HepG2 (cell line): ENCODE data around the gene EDC3. TPM values are rescaled to one million over a fixed set of nuclear protein-coding genes. Genes with fewer than 3 reads are reported as not detected.

Experiments used
- ATAC-seq: fragments of 200-7000 bp; cut with Tn5 transposase; 3 replicates; pipeline ENCODE4 v1.9.1; 2020; ENCODE audit warnings: mild to moderate bottlenecking, moderate library complexity
- BruUV-seq: library from RNA; stranded (reverse); fragments of 400-500 nt; replicated peaks from 2 replicates; lab custom pipeline; 2021; lab: Mats Ljungman, UMichigan
- CTCF ChIA-PET: fragments of 300-600 bp; formaldehyde crosslinking; extraction: SDS; loops from one replicate; lab custom pipeline; 2021; ENCODE audit warnings: low total read pairs, inconsistent platforms, low intra/inter-chr PET ratio; lab: Yijun Ruan, JAX
- POLR2A ChIA-PET: fragments of 350-600 bp; sonication (Branson Sonifier 250); formaldehyde crosslinking; loops from one replicate; lab custom pipeline; 2020; ENCODE audit warnings: antibody characterized with exemption, inconsistent platforms; lab: Yijun Ruan, JAX
- DNase-seq: peaks from one replicate; pipeline ENCODE4 v3.0.0-alpha.2; 2015; ENCODE audit warnings: low spot score
- FAIRE-seq: peaks from 3 replicates; lab custom pipeline; 2011; peaks lifted over from hg19 to GRCh38; lab: Jason Lieb, UNC
- H2AFZ ChIP-seq: one replicate; pipeline ENCODE4 v1.6.1; 2011; ENCODE audit warnings: low read length, inconsistent platforms
- H3K27ac ChIP-seq: fragments of 300-600 bp; 3 replicates; pipeline ENCODE4 v1.8.0; 2011; ENCODE audit warnings: mixed run types, mild to moderate bottlenecking, mixed read lengths, low read length, inconsistent platforms; ENCODE audit not compliant: insufficient read depth; ENCODE audit errors: extremely low read length
- H3K27me3 ChIP-seq, 2 experiments: fragments of 200-600 bp in 1 of 2; 2 replicates in 1 of 2; 3 replicates in 1 of 2; pipeline versions ENCODE4 v1.6.0 to v1.8.0; 2011; ENCODE audit warnings: low read length in 2 of 2, mild to moderate bottlenecking in 2 of 2, moderate library complexity in 2 of 2, inconsistent platforms in 1 of 2; ENCODE audit not compliant: insufficient read depth in 2 of 2, control insufficient read depth in 1 of 2
- H3K36me3 ChIP-seq, 2 experiments: fragments of 200-600 bp in 1 of 2; replicated peaks in 1 of 2; 2 replicates in 1 of 2; 3 replicates in 1 of 2; pipeline versions ENCODE4 v1.5.1 to v1.8.0; 2011; ENCODE audit warnings: low read length in 2 of 2, inconsistent platforms in 1 of 2; ENCODE audit not compliant: insufficient read depth in 2 of 2, control insufficient read depth in 1 of 2
- H3K4me1 ChIP-seq: 2 replicates; pipeline ENCODE4 v1.5.1; 2012; ENCODE audit warnings: low read length, inconsistent platforms; ENCODE audit not compliant: insufficient read depth
- H3K4me2 ChIP-seq: 2 replicates; pipeline ENCODE4 v1.6.0; 2011; ENCODE audit warnings: low read depth, low read length, inconsistent platforms
- H3K4me3 ChIP-seq, 3 experiments: fragments of 200-600 bp in 1 of 3; sonication (generic), shearing (Covaris generic) in 1 of 3; replicated peaks in 1 of 3; 2 replicates each; pipeline ENCODE4 v1.5.1; 2011 to 2016; ENCODE audit warnings: low read length in 3 of 3, inconsistent platforms in 2 of 3, low read depth in 2 of 3, mild to moderate bottlenecking in 2 of 3, control low read depth in 1 of 3, mixed read lengths in 1 of 3; ENCODE audit not compliant: insufficient read depth in 1 of 3
- H3K79me2 ChIP-seq: one replicate; pipeline ENCODE4 v1.6.1; 2011; ENCODE audit warnings: low read length, inconsistent platforms; ENCODE audit not compliant: insufficient read depth
- H3K9ac ChIP-seq: 2 replicates; pipeline ENCODE4 v1.6.0; 2011; ENCODE audit warnings: mild to moderate bottlenecking, low read depth, low read length, inconsistent platforms; ENCODE audit not compliant: insufficient read depth
- H3K9me3 ChIP-seq: 2 replicates; pipeline ENCODE4 v1.5.1; 2012; ENCODE audit warnings: mild to moderate bottlenecking, low read length
- H4K20me1 ChIP-seq: 2 replicates; pipeline ENCODE4 v1.6.0; 2011; ENCODE audit warnings: inconsistent platforms, mild to moderate bottlenecking, low read length, moderate library complexity; ENCODE audit not compliant: insufficient read depth
- ATF7 ChIP-seq, 2 experiments: fragments of 450-650 bp in 1 of 2; sonication (generic) in 1 of 2; formaldehyde crosslinking in 1 of 2; IDR thresholded peaks; 2 replicates each; pipeline versions ENCODE4 v1.4.0 to v1.6.1; 2016 to 2020; ENCODE audit warnings: antibody characterized with exemption in 1 of 2, mild to moderate bottlenecking in 1 of 2, missing genetic modification reagents in 1 of 2
- ZBTB1 ChIP-seq: sonication (generic); formaldehyde crosslinking; IDR thresholded peaks from 2 replicates; pipeline ENCODE4 v1.4.0; 2020; ENCODE audit warnings: missing genetic modification reagents, borderline replicate concordance
- ZNF704 ChIP-seq: sonication (generic); formaldehyde crosslinking; IDR thresholded peaks from 2 replicates; pipeline ENCODE4 v1.8.1; 2023; ENCODE audit warnings: mild to moderate bottlenecking, inconsistent platforms, moderate library complexity, missing genetic modification reagents, borderline replicate concordance
- WGBS: methylation state at CpG from one replicate; pipeline ENCODE4 v1.1.6; 2017; ENCODE audit warnings: low lambda C conversion rate; 5-methylcytosine and 5-hydroxymethylcytosine counted together
- in situ Hi-C: cut with HindIII; loops from 2 replicates; pipeline ENCODE4 v1.10.0; 2017; ENCODE audit warnings: low pct_unique_long_range_greater_than_20kb; ENCODE audit not compliant: extremely low pct_ligation_motif_present
- intact Hi-C: fragments of 100-400 bp; cut with micrococcal nuclease; formaldehyde crosslinking; loops from one replicate; pipeline ENCODE4 v1.10.0; 2022; ENCODE audit not compliant: unreplicated experiment
- polyA plus RNA-seq, 8 experiments: library from polyadenylated mRNA; depleted of rRNA in 3 of 8; stranded (reverse) in 7 of 8; unstranded in 1 of 8; fragments of >200 nt; fragmentation: Illumina TruSeq in 4 of 8; extraction: Trizol in 4 of 8; gene quantifications; 2 replicates each; pipeline versions ENCODE4 v1.2.1 to v1.2.3, GENCODE V29; 2011 to 2016; ENCODE audit warnings: low read depth in 4 of 8, missing spikeins in 1 of 8, mixed read lengths in 1 of 8; ENCODE audit not compliant: insufficient read depth in 1 of 8
- total RNA-seq, 5 experiments: library from RNA; depleted of rRNA; stranded (reverse); fragments of >200 nt; fragmentation: Illumina TruSeq; extraction: Trizol; gene quantifications; 2 replicates each; pipeline ENCODE4 v1.2.3, GENCODE V29; 2016; ENCODE audit warnings: low read depth in 1 of 5
- TF ChIP-seq, protein P1 (sequence below): sonication (generic); formaldehyde crosslinking; IDR thresholded peaks from 2 replicates; pipeline ENCODE4 v1.4.0; 2020; ENCODE audit warnings: missing genetic modification reagents, mild to moderate bottlenecking, borderline replicate concordance

EDC3 gene
- total and polyA plus RNA-seq, 2 of the 13 experiments (the other 11 are each of a cell fraction or from before 2014, with no cell fraction given): 17.4 to 32.0 TPM

DNA sequence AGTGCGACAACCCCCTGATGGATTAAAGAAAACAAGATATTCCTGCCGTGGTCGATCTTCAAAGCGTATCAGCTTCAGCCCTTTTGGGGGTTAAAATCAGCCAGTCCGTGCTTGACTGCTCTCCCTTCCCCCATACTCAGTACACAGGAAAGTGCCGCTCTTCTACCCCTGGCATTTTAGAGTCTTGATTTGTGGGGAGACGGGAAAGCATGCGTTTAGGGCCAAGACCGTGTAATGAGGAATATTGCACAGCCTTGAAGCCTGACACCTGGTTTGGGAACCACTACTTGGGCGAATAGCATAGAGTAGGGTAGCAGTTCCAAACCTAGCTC, 540 bp upstream of the EDC3 start (continued):
- 0 out of 2 replicates have a peak, but pooled peaks have one; percentile 11 for TF ChIP-seq ZNF704
- TF ChIP-seq, protein P1, sequence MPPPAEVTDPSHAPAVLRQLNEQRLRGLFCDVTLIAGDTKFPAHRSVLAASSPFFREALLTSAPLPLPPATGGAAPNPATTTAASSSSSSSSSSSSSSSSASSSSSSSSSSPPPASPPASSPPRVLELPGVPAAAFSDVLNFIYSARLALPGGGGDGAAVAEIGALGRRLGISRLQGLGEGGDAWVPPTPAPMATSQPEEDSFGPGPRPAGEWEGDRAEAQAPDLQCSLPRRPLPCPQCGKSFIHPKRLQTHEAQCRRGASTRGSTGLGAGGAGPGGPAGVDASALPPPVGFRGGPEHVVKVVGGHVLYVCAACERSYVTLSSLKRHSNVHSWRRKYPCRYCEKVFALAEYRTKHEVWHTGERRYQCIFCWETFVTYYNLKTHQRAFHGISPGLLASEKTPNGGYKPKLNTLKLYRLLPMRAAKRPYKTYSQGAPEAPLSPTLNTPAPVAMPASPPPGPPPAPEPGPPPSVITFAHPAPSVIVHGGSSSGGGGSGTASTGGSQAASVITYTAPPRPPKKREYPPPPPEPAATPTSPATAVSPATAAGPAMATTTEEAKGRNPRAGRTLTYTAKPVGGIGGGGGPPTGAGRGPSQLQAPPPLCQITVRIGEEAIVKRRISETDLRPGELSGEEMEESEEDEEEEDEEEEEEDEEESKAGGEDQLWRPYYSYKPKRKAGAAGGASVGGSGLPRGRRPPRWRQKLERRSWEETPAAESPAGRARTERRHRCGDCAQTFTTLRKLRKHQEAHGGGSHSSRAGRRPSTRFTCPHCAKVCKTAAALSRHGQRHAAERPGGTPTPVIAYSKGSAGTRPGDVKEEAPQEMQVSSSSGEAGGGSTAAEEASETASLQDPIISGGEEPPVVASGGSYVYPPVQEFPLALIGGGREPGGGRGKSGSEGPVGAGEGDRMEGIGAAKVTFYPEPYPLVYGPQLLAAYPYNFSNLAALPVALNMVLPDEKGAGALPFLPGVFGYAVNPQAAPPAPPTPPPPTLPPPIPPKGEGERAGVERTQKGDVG: no peak

- peaks cover 74% of the 10 kb centered on the region for H3K79me2 ChIP-seq
- H3K4me2 ChIP-seq: no peak overlapping the region
- TF ChIP-seq ATF7 (IDR thresholded peaks at IDR 0.05) (peak; percentile 26; the same call in 1 of the 2 replicates), ATF7 (CRISPR knock-in tag; IDR thresholded peaks at IDR 0.05) (no peak), ZBTB1 (CRISPR knock-in tag) (no peak)
- H3K4me3 ChIP-seq: no peak overlapping the region
- no peaks in the 10 kb centered on the region for H3K9me3 ChIP-seq
- intact Hi-C loops (no loop called here), in situ Hi-C loops (no loop called here)
- peaks cover 0 to 4% of the 10 kb centered on the region in 2 experiments; a peak in 2 of 5 replicates for H3K27me3 ChIP-seq
- peaks cover 0 to 7% of the 10 kb centered on the region in 2 experiments; a peak in 1 of 5 replicates for H3K36me3 ChIP-seq
- WGBS: 100% methylated on average over 1 of the region's 1 CpG
- H2AFZ ChIP-seq: no peak overlapping the region
- DNase-seq (no peak), FAIRE-seq (no peak), ATAC-seq (no peak)
- H4K20me1 ChIP-seq: no peaks in the 10 kb centered on the region
- CTCF ChIA-PET: no interaction called here
- H3K27ac ChIP-seq: no peak overlapping the region
- no peak overlapping the region for H3K9ac ChIP-seq
- BruUV-seq: no TSS peak
- peaks cover 35% of the 10 kb centered on the region for H3K4me1 ChIP-seq
- POLR2A ChIA-PET: no interaction called here
These were observed 3.5 kb downstream of the EDC3 start for GRCh38 chr15:74692327-74692726.
